Ectodermal cell (in vitro differentiated cells): Measurements from ENCODE around the gene TEPSIN.

Source experiments
- H3K27ac ChIP-seq: 2 replicates; pipeline ENCODE4 v1.7.0; 2013; ENCODE audit warnings: mild to moderate bottlenecking, low read depth, low read length; ENCODE audit not compliant: insufficient read depth, poor library complexity, severe bottlenecking
- H3K27me3 ChIP-seq: 2 replicates; pipeline ENCODE4 v1.7.0; 2013; ENCODE audit warnings: mild to moderate bottlenecking, low read length; ENCODE audit not compliant: insufficient read depth, control insufficient read depth, poor library complexity, severe bottlenecking
- H3K36me3 ChIP-seq: one replicate; pipeline ENCODE4 v1.7.0; 2013; ENCODE audit warnings: low read length; ENCODE audit not compliant: control insufficient read depth, insufficient read depth
- H3K4me1 ChIP-seq: one replicate; pipeline ENCODE4 v1.7.0; 2013; ENCODE audit warnings: low read length; ENCODE audit not compliant: control insufficient read depth, insufficient read depth
- H3K4me3 ChIP-seq: 2 replicates; pipeline ENCODE4 v1.7.0; 2013; ENCODE audit warnings: low read depth, low read length, control low read depth; ENCODE audit not compliant: insufficient read depth
- H3K9me3 ChIP-seq: 2 replicates; pipeline ENCODE4 v1.7.0; 2013; ENCODE audit warnings: mild to moderate bottlenecking, low read length, moderate library complexity; ENCODE audit not compliant: control insufficient read depth
- WGBS, 2 experiments: methylation state at CpG; one replicate each; pipeline ENCODE4 v1.1.7; 2013; ENCODE audit warnings: missing lambda C conversion rate in 2 of 2; 5-methylcytosine and 5-hydroxymethylcytosine counted together

Gene TEPSIN

DNA sequence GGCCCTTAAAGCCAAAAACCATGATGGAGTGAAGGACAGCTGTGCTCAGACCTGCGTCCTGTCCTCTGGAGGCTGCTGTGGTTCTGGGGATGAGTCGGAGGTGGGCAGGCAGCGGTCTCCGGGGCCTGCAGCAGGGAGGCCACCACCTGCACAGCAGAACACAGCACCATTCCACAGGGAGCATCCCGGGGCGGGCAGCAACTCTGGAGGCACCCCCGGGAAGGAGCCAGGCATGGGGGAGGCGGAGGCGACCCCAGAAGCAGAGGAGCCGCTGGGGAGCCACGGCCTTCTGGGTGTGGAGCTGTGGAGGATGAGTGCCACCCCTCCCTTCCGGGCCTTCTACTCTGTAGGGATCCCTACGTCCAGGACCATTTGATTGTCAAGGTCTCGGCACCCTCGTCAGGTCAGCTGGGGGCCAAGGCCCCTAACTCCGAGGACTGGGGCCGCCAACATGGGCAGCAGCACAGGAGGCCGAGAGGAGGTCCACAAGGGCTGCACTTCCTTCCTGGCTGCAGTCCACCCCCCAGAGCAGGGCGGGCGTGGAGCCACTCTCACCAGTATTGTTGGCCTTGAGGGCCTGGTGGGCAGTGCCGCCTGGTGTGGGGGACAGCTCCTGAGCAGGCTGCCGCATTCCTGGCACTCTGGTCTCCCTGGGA is 39.9 kb downstream of the TEPSIN start:
- no peaks in the 10 kb centered on the region for H3K27me3 ChIP-seq
- 93 to 95% methylated on average over 22 of the region's 22 CpGs for WGBS, 2 experiments
- no peak overlapping the region for H3K4me3 ChIP-seq
- H3K9me3 ChIP-seq = no peaks in the 10 kb centered on the region
- H3K4me1 ChIP-seq = no peaks in the 10 kb centered on the region
- H3K36me3 ChIP-seq = peaks cover 23% of the 10 kb centered on the region
- no peak overlapping the region for H3K27ac ChIP-seq

- Histone ChIP-seq H3K4me3 (no peak overlapping the region), H3K9me3 (no peaks in the 10 kb centered on the region), H3K27ac (no peak overlapping the region), H3K4me1 (no peaks in the 10 kb centered on the region), H3K27me3 (no peaks in the 10 kb centered on the region), H3K36me3 (peaks cover 21% of the 10 kb centered on the region)
- WGBS, 2 experiments = 95 to 96% methylated on average over 21 of the region's 21 CpGs
Observed at GRCh38 chr17:81197831-81198490, 40.9 kb downstream of the TEPSIN start.

GRCh38 chr17:81197409-81197795 is 41.5 kb downstream of the TEPSIN start:
- no peaks in the 10 kb centered on the region for H3K9me3 ChIP-seq
- WGBS, 2 experiments = 90 to 92% methylated on average over 14 of the region's 14 CpGs
- H3K4me1 ChIP-seq = no peaks in the 10 kb centered on the region
- H3K27ac ChIP-seq = no peak overlapping the region
- no peak overlapping the region for H3K4me3 ChIP-seq
- H3K27me3 ChIP-seq = no peaks in the 10 kb centered on the region
- peaks cover 21% of the 10 kb centered on the region for H3K36me3 ChIP-seq

GRCh38 chr17:81196505-81197408 is 42.1 kb downstream of the TEPSIN start:
- peaks cover 21% of the 10 kb centered on the region for H3K36me3 ChIP-seq
- H3K27me3 ChIP-seq = no peaks in the 10 kb centered on the region
- no peak overlapping the region for H3K27ac ChIP-seq
- no peak overlapping the region for H3K4me3 ChIP-seq
- WGBS, 2 experiments = 96% methylated on average over 45 of the region's 45 CpGs
- H3K9me3 ChIP-seq = no peaks in the 10 kb centered on the region
- H3K4me1 ChIP-seq = no peaks in the 10 kb centered on the region

- 94 to 96% methylated on average over 14 of the region's 14 CpGs for WGBS, 2 experiments
- Histone ChIP-seq H3K9me3 (no peaks in the 10 kb centered on the region), H3K4me1 (no peaks in the 10 kb centered on the region), H3K36me3 (peaks cover 21% of the 10 kb centered on the region), H3K27ac (no peak overlapping the region), H3K4me3 (no peak overlapping the region), H3K27me3 (no peaks in the 10 kb centered on the region)
Observed at GRCh38 chr17:81195941-81196495, 42.8 kb downstream of the TEPSIN start.

DNA sequence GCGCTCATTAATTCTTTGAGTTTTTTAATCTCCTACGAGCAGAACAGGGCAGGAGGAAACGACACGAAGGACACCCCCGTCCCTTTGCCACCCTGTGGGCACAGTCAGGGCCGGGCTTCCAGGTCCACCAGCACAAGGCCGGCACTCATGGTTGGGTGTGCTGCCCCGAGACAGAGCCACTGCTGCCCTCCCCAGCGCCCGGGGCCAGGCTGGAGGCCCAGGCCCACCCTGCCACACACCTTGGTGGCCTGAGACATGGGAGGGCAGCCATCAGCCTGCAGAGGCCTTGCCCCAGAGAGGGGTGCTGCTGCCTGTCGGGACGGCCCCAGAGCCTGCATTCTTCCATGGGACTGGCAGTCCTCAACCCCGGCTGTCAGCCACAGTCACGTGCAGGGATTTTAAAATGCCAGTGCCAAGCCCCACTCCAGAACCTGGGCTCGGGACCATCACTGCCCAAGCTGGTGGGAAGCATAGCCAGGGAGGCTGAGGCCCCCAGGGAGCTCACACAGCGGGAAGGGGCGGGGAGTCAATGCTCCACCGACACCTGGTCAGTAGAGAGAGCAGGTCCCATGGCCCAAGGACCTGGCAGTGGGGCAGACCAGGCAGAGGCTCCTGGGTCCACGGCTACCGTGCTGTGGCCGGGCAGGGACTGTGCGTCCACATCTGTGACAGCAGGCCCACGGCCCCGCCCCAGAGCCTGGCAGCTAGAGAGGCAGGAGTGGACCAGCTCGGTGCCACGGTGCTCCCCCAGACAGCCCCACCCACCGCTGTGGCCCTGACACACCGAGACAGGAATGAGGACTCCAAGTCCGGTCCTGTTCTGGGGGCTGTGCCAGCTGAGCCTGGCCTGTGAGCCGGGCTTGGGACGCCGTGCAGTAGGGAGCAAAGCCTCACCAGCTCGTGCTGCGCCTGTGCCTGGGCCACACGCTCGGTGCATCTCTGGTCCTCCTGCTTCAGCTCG is 43.6 kb downstream of the TEPSIN start:
- no peaks in the 10 kb centered on the region for H3K4me1 ChIP-seq
- H3K27ac ChIP-seq = no peak overlapping the region
- 95% methylated on average over 37 of the region's 37 CpGs for WGBS, 2 experiments
- H3K36me3 ChIP-seq = peaks cover 22% of the 10 kb centered on the region
- H3K27me3 ChIP-seq = no peaks in the 10 kb centered on the region
- H3K4me3 ChIP-seq = no peak overlapping the region
- H3K9me3 ChIP-seq = no peaks in the 10 kb centered on the region

GRCh38 chr17:81194225-81194760 is 44.6 kb downstream of the TEPSIN start:
- peaks cover 20% of the 10 kb centered on the region for H3K36me3 ChIP-seq
- no peak overlapping the region for H3K4me3 ChIP-seq
- no peaks in the 10 kb centered on the region for H3K4me1 ChIP-seq
- WGBS, 2 experiments = 95 to 97% methylated on average over 21 of the region's 21 CpGs
- H3K9me3 ChIP-seq = no peaks in the 10 kb centered on the region
- no peak overlapping the region for H3K27ac ChIP-seq
- no peaks in the 10 kb centered on the region for H3K27me3 ChIP-seq

GRCh38 chr17:81193470-81194224 is 45.2 kb downstream of the TEPSIN start:
- whole genome bisulfite sequencing, 2 experiments = 94 to 96% methylated on average over 38 of the region's 38 CpGs
- H3K27ac ChIP-seq = no peak overlapping the region
- H3K4me3 ChIP-seq = no peak overlapping the region
- no peaks in the 10 kb centered on the region for H3K9me3 ChIP-seq
- H3K36me3 ChIP-seq = peaks cover 16% of the 10 kb centered on the region
- H3K4me1 ChIP-seq = no peaks in the 10 kb centered on the region
- no peaks in the 10 kb centered on the region for H3K27me3 ChIP-seq

GRCh38 chr17:81193051-81193410 is 45.8 kb downstream of the TEPSIN start:
- Histone ChIP-seq H3K36me3 (peaks cover 11% of the 10 kb centered on the region), H3K9me3 (no peaks in the 10 kb centered on the region)
- 94% methylated on average over 17 of the region's 17 CpGs for WGBS, 2 experiments

More at GRCh38 chr17:81193051-81193410, 45.8 kb downstream of the TEPSIN start:
- H3K27ac ChIP-seq = no peak overlapping the region
- H3K27me3 ChIP-seq = no peaks in the 10 kb centered on the region
- no peak overlapping the region for H3K4me3 ChIP-seq
- H3K4me1 ChIP-seq = no peaks in the 10 kb centered on the region
